Vagina (tissue), 2 donors: ENCODE results near the gene OR2AK2.

Experiments
- POLR2AphosphoS5 ChIP-seq, 2 donors: sonication (generic); formaldehyde crosslinking; IDR thresholded peaks; one replicate each; pipeline ENCODE4 v1.9.0; 2017; ENCODE audit warnings: antibody characterized with exemption in 2 of 2, mild to moderate bottlenecking in 2 of 2, low read depth in 1 of 2; ENCODE audit not compliant: insufficient read depth in 1 of 2
- TF ChIP-seq, protein P1 (sequence below), 3 experiments: fragments of 450-650 bp in 2 of 3; fragments of 200-600 bp in 1 of 3; sonication (generic) in 1 of 3; IDR thresholded peaks; one replicate each; pipeline ENCODE4 v1.5.1; 2017 to 2019; ENCODE audit warnings: antibody characterized with exemption in 3 of 3, mild to moderate bottlenecking in 2 of 3, moderate library complexity in 2 of 3

DNA sequence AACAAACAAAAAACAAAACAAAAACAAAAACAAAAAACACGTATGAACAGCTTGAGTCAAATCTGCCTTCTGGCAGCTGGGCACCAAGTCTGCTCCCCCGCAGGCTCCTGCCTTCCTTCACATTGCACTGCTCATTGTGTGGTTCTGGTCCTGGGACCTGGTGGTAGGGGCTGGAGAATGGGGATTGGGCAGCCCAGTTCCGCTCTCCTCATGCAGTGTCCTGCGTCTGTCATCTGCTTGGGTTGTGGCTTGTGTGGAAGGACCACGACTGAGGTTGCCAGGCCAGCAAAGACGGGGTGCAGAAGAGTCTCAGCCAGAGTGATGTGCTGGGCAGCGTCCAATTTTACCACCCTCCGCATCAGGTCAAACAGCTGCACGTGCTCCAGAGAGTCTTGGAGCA, 29.3 kb upstream of the OR2AK2 start:
- TF ChIP-seq, protein P1, sequence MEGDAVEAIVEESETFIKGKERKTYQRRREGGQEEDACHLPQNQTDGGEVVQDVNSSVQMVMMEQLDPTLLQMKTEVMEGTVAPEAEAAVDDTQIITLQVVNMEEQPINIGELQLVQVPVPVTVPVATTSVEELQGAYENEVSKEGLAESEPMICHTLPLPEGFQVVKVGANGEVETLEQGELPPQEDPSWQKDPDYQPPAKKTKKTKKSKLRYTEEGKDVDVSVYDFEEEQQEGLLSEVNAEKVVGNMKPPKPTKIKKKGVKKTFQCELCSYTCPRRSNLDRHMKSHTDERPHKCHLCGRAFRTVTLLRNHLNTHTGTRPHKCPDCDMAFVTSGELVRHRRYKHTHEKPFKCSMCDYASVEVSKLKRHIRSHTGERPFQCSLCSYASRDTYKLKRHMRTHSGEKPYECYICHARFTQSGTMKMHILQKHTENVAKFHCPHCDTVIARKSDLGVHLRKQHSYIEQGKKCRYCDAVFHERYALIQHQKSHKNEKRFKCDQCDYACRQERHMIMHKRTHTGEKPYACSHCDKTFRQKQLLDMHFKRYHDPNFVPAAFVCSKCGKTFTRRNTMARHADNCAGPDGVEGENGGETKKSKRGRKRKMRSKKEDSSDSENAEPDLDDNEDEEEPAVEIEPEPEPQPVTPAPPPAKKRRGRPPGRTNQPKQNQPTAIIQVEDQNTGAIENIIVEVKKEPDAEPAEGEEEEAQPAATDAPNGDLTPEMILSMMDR (IDR thresholded peaks at IDR 0.05) = no peak
- no peak for TF ChIP-seq POLR2AphosphoS5 (IDR thresholded peaks at IDR 0.05; ENCODE audit: insufficient read depth in 1 of 2, low read depth in 1 of 2)
